ENCODE data around the gene NRARP.

DNA sequence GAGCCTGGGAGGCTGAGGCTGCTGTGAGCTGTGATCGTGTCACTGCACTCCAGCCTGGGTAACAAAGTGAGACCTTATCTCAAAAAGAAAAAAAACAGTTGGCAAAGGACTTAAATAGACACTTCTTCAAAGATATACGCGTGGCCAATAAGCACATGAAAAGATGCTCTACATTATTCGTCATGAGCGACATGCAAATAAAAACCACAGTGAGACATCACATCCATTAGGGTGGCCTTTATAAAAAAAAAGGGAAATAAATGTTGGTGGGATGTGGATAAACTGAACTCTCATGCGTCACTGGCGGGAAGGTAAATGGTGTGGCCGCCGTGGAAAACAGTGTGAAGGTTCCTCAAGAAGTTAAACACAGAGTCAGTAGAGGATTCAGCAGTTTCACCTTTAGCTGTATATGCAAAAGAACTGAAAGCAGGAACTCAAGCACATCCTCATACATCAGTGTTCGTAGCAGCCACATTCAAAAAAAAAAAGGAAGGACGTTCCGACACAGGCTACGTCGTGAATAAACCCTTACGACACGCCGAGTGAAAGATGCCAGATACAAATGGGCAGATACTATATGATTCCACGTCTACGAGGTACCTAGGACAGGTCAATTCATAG, 24.5 kb upstream of the NRARP start:
- TF ChIP-seq, protein P1, sequence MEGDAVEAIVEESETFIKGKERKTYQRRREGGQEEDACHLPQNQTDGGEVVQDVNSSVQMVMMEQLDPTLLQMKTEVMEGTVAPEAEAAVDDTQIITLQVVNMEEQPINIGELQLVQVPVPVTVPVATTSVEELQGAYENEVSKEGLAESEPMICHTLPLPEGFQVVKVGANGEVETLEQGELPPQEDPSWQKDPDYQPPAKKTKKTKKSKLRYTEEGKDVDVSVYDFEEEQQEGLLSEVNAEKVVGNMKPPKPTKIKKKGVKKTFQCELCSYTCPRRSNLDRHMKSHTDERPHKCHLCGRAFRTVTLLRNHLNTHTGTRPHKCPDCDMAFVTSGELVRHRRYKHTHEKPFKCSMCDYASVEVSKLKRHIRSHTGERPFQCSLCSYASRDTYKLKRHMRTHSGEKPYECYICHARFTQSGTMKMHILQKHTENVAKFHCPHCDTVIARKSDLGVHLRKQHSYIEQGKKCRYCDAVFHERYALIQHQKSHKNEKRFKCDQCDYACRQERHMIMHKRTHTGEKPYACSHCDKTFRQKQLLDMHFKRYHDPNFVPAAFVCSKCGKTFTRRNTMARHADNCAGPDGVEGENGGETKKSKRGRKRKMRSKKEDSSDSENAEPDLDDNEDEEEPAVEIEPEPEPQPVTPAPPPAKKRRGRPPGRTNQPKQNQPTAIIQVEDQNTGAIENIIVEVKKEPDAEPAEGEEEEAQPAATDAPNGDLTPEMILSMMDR (IDR thresholded peaks at IDR 0.05; ENCODE audit: low read length): no peak
- no peak for TF ChIP-seq EZH2 (IDR thresholded peaks at IDR 0.05; ENCODE audit: borderline replicate concordance, low read length)

Data from OCI-LY1 (cell line).